VCaP (cell line): ENCODE measurements around the gene MTRFR.

Source experiments
- H3K27ac ChIP-seq: fragments of 450-650 bp; 2 replicates; pipeline ENCODE4 v1.5.1; 2017
- TF ChIP-seq, protein P1 (sequence below): fragments of 450-650 bp; conservative IDR thresholded peaks from 2 replicates; pipeline ENCODE4 v1.5.1; 2017; ENCODE audit warnings: mild to moderate bottlenecking, moderate library complexity

Gene MTRFR

DNA sequence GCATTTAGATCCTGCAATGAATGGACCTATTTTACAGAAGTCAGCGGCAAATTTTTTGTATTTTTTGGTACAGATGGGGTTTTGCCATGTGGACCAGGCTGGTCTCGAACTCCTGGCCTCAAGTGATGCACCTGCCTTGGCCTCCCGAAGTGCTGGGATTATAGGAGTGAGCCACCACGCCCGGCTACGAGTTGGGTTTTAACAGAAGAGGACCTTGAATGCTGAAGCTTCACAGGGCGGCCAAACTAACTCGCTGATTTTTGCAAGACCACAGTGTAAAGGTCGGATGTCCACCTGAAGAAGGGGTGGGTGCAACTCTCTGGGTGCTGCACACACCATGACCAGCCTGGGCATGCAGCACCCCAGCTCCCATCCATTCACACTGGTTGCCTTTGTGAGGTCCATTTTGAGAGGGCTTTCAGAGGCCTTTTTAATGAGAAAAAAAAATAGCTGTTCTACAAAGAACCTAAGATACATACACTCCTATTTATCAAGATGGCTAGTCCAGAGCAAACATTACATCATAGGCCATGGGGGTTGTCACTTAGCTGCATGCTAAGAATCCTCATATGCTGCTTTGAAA is 60.0 kb downstream of the MTRFR start:
- no peak overlapping the region for H3K27ac ChIP-seq
- TF ChIP-seq, protein P1, sequence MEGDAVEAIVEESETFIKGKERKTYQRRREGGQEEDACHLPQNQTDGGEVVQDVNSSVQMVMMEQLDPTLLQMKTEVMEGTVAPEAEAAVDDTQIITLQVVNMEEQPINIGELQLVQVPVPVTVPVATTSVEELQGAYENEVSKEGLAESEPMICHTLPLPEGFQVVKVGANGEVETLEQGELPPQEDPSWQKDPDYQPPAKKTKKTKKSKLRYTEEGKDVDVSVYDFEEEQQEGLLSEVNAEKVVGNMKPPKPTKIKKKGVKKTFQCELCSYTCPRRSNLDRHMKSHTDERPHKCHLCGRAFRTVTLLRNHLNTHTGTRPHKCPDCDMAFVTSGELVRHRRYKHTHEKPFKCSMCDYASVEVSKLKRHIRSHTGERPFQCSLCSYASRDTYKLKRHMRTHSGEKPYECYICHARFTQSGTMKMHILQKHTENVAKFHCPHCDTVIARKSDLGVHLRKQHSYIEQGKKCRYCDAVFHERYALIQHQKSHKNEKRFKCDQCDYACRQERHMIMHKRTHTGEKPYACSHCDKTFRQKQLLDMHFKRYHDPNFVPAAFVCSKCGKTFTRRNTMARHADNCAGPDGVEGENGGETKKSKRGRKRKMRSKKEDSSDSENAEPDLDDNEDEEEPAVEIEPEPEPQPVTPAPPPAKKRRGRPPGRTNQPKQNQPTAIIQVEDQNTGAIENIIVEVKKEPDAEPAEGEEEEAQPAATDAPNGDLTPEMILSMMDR, result no peak

DNA sequence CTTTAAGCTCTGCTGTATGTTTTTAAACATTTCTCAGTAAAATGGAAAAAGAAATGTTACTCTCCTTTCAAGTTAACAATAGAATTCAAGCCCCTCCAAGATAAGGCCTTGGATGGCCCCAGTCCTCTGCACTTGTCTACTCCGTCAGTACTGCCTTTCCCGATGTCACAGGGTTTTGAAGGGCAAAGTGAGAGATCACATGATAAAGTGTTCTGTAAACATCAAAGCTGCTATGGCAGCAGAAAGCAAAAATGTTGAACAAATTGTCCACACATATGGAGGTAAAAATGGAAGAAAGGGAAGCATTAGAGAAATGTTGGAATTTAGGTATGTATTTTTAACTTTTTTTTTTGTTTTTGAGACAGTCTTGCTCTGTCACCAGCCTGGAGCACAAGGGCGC is 71.9 kb downstream of the MTRFR start:
- TF ChIP-seq, protein P1, result no peak
- H3K27ac ChIP-seq, result no peak overlapping the region

DNA sequence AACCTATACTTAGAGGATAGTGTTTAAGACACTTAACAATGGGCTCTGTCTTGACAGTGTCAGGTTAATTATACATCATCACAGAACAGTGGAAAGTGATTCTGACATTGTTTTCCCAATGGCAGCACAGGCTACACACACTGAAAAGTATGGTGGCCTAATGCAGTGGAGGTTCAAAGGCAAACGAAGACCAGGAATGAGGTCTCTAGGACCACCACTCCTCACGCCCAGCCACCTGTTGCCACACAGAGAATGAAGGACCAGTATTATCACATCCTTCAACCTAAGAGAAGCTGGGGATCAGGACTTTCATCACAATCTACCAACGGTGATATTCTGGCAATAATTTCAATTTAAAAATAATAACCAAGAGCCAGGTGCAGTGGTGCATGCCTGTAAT is 73.0 kb downstream of the MTRFR start:
- no peak overlapping the region for H3K27ac ChIP-seq
- TF ChIP-seq, protein P1, result no peak
